Measurements from ENCODE around the gene CACNG6.

DNA sequence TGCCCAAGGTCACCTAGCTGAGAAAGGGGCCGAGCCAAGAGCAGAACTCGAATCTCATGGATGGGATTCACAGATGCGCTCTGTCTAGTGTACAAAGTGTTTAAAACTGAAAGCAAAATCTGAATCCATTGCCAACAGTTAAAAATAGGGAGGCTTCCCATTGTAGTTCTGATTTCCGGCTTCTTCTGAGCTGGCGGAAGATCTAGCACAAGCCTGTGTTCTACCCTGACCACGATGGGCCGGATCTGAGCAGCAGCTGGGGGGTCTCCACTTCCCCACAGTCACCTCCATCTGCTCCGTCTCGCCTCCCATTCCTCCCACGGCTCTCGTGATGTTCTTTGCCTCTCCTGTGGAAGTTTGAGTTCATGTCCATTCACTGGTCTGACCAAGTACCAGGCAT lies 26.3 kb upstream of the CACNG6 start:
- TF ChIP-seq SMC3 (IDR thresholded peaks at IDR 0.05; ENCODE audit: borderline replicate concordance, low read length) = no peak
- TF ChIP-seq ZBTB40 (IDR thresholded peaks at IDR 0.05; ENCODE audit: borderline replicate concordance) = no peak
- no peak for TF ChIP-seq ZBED1 (IDR thresholded peaks at IDR 0.05; ENCODE audit: borderline replicate concordance)
- no peak for TF ChIP-seq EZH2 (IDR thresholded peaks at IDR 0.05; ENCODE audit: borderline replicate concordance, control insufficient read depth, low read depth, low read length)
- TF ChIP-seq, protein P1, sequence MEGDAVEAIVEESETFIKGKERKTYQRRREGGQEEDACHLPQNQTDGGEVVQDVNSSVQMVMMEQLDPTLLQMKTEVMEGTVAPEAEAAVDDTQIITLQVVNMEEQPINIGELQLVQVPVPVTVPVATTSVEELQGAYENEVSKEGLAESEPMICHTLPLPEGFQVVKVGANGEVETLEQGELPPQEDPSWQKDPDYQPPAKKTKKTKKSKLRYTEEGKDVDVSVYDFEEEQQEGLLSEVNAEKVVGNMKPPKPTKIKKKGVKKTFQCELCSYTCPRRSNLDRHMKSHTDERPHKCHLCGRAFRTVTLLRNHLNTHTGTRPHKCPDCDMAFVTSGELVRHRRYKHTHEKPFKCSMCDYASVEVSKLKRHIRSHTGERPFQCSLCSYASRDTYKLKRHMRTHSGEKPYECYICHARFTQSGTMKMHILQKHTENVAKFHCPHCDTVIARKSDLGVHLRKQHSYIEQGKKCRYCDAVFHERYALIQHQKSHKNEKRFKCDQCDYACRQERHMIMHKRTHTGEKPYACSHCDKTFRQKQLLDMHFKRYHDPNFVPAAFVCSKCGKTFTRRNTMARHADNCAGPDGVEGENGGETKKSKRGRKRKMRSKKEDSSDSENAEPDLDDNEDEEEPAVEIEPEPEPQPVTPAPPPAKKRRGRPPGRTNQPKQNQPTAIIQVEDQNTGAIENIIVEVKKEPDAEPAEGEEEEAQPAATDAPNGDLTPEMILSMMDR (IDR thresholded peaks at IDR 0.05 in 2 of 3, conservative IDR thresholded peaks at IDR 0.05 in 1 of 3; ENCODE audit: control insufficient read depth in 2 of 3, extremely low read depth in 1 of 3, insufficient read depth in 1 of 3, low read depth in 3 of 3, low read length in 3 of 3) = no peak
- TF ChIP-seq SREBF2 (IDR thresholded peaks at IDR 0.05; ENCODE audit: low read length) = no peak
- TF ChIP-seq ZNF274 (IDR thresholded peaks at IDR 0.05; ENCODE audit: insufficient read depth, insufficient read length) = no peak
- TF ChIP-seq SMAD1 (IDR thresholded peaks at IDR 0.05; ENCODE audit: low read depth, partially characterized antibody) = no peak
- no peak for TF ChIP-seq TAF1 (IDR thresholded peaks at IDR 0.05; ENCODE audit: borderline replicate concordance, low read depth, low read length)
